WTC11 (cell line): ENCODE measurements around the gene CPXM2. TPM values are rescaled to one million over a fixed set of nuclear protein-coding genes. Genes with fewer than 3 reads are reported as not detected.

Experiments used
- ATAC-seq: fragments of 200-7000 bp; cut with Tn5 transposase; 2 replicates; pipeline ENCODE4 v1.10.0; 2021; ENCODE audit warnings: mild to moderate bottlenecking, moderate library complexity
- CTCF ChIA-PET: fragments of 300-600 bp; sonication (Branson Sonifier 250); formaldehyde crosslinking; loops from one replicate; lab custom pipeline; 2021; ENCODE audit warnings: antibody characterized with exemption; lab: Charles Lee
- POLR2A ChIA-PET: fragments of 350-600 bp; sonication (Branson Sonifier 250); formaldehyde crosslinking; loops from one replicate; lab custom pipeline; 2021; ENCODE audit warnings: antibody characterized with exemption; lab: Charles Lee
- DNase-seq: peaks from one replicate; pipeline ENCODE4 v3.0.0; 2021; ENCODE audit warnings: low spot score
- H3K27ac Mint-ChIP-seq: 2 replicates; pipeline ENCODE4 v1.8.0; 2021; ENCODE audit warnings: mixed read lengths
- H3K27me3 Mint-ChIP-seq: 2 replicates; pipeline ENCODE4 v1.8.0; 2021; ENCODE audit warnings: low read depth, mild to moderate bottlenecking, moderate library complexity, mixed read lengths
- H3K36me3 Mint-ChIP-seq: 2 replicates; pipeline ENCODE4 v1.8.0; 2021; ENCODE audit warnings: mixed read lengths
- H3K4me1 Mint-ChIP-seq: 2 replicates; pipeline ENCODE4 v1.8.0; 2022; ENCODE audit warnings: mixed read lengths
- H3K4me3 Mint-ChIP-seq: 2 replicates; pipeline ENCODE4 v1.8.0; 2021; ENCODE audit warnings: mild to moderate bottlenecking, moderate library complexity, mixed read lengths
- H3K9me3 Mint-ChIP-seq: 2 replicates; pipeline ENCODE4 v1.8.0; 2021; ENCODE audit warnings: mixed read lengths
- ATF3 ChIP-seq: sonication (generic); formaldehyde crosslinking; conservative IDR thresholded peaks from 2 replicates; pipeline ENCODE4 v1.8.1; 2022; ENCODE audit warnings: mild to moderate bottlenecking, missing genetic modification reagents
- CTCF ChIP-seq: fragments of 200-600 bp; IDR thresholded peaks from 2 replicates; pipeline ENCODE4 v1.8.0; 2022; ENCODE audit warnings: antibody characterized with exemption
- E2F1 ChIP-seq: sonication (generic); formaldehyde crosslinking; IDR thresholded peaks from 2 replicates; pipeline ENCODE4 v1.8.0; 2022; ENCODE audit warnings: mild to moderate bottlenecking, missing genetic modification reagents
- ELF4 ChIP-seq: sonication (generic); formaldehyde crosslinking; IDR thresholded peaks from 2 replicates; pipeline ENCODE4 v1.8.1; 2022; ENCODE audit warnings: low read depth, mild to moderate bottlenecking, moderate library complexity, missing genetic modification reagents
- ERG ChIP-seq: fragments of 250-450 bp; sonication (Bioruptor Pico); IDR thresholded peaks from 2 replicates; pipeline ENCODE4 v1.8.0; 2021; ENCODE audit warnings: mild to moderate bottlenecking
- ESRRA ChIP-seq: sonication (generic); formaldehyde crosslinking; IDR thresholded peaks from 2 replicates; pipeline ENCODE4 v1.8.1; 2022; ENCODE audit warnings: mild to moderate bottlenecking, missing genetic modification reagents, borderline replicate concordance
- GRHL2 ChIP-seq: fragments of 250-450 bp; sonication (Bioruptor Pico); IDR thresholded peaks from 2 replicates; pipeline ENCODE4 v1.8.0; 2022; ENCODE audit warnings: mild to moderate bottlenecking, moderate library complexity; ENCODE audit not compliant: insufficient replicate concordance, severe bottlenecking
- GTF2I ChIP-seq: fragments of 250-450 bp; sonication (Bioruptor Pico); conservative IDR thresholded peaks from 2 replicates; pipeline ENCODE4 v1.4.0; 2021; ENCODE audit warnings: mild to moderate bottlenecking
- JAZF1 ChIP-seq: fragments of 250-450 bp; sonication (Bioruptor Pico); IDR thresholded peaks from 2 replicates; pipeline ENCODE4 v1.9.0; 2021; ENCODE audit warnings: moderate library complexity, mild to moderate bottlenecking, inconsistent platforms
- NR1H2 ChIP-seq: sonication (generic); formaldehyde crosslinking; IDR thresholded peaks from 2 replicates; pipeline ENCODE4 v1.9.0; 2021; ENCODE audit warnings: mild to moderate bottlenecking, moderate library complexity, missing genetic modification reagents
- NR3C1 ChIP-seq: sonication (generic); formaldehyde crosslinking; conservative IDR thresholded peaks from 2 replicates; pipeline ENCODE4 v1.8.1; 2023; ENCODE audit warnings: low read depth, mild to moderate bottlenecking, missing genetic modification reagents
- PRRX2 ChIP-seq: fragments of 250-450 bp; sonication (Bioruptor Pico); IDR thresholded peaks from 2 replicates; pipeline ENCODE4 v1.8.0; 2021; ENCODE audit warnings: mild to moderate bottlenecking
- TCF7 ChIP-seq: sonication (generic); formaldehyde crosslinking; IDR thresholded peaks from 2 replicates; pipeline ENCODE4 v1.8.0; 2022; ENCODE audit warnings: mild to moderate bottlenecking, low read depth, missing genetic modification reagents, moderate library complexity
- ZMAT4 ChIP-seq: fragments of 250-450 bp; sonication (Bioruptor Pico); IDR thresholded peaks from 2 replicates; pipeline ENCODE4 v1.9.0; 2021; ENCODE audit warnings: mild to moderate bottlenecking
- ZNF138 ChIP-seq: sonication (generic); formaldehyde crosslinking; conservative IDR thresholded peaks from 2 replicates; pipeline ENCODE4 v1.8.1; 2022; ENCODE audit warnings: mild to moderate bottlenecking, moderate library complexity, missing genetic modification reagents
- ZNF219 ChIP-seq: sonication (generic); formaldehyde crosslinking; IDR thresholded peaks from 2 replicates; pipeline ENCODE4 v1.8.0; 2023; ENCODE audit warnings: missing genetic modification reagents, mild to moderate bottlenecking, borderline replicate concordance
- ZNF263 ChIP-seq: sonication (generic); formaldehyde crosslinking; IDR thresholded peaks from 2 replicates; pipeline ENCODE4 v1.8.1; 2022; ENCODE audit warnings: low read depth, mild to moderate bottlenecking, moderate library complexity, missing genetic modification reagents
- ZNF425 ChIP-seq: fragments of 250-450 bp; sonication (Bioruptor Pico); conservative IDR thresholded peaks from 2 replicates; pipeline ENCODE4 v1.9.0; 2021; ENCODE audit warnings: mild to moderate bottlenecking
- ZNF512 ChIP-seq: sonication (generic); formaldehyde crosslinking; IDR thresholded peaks from 2 replicates; pipeline ENCODE4 v1.8.1; 2022; ENCODE audit warnings: missing genetic modification reagents, borderline replicate concordance
- ZSCAN18 ChIP-seq: fragments of 250-450 bp; sonication (Bioruptor Pico); IDR thresholded peaks from 2 replicates; pipeline ENCODE4 v2.1.2; 2022; ENCODE audit warnings: mild to moderate bottlenecking, moderate library complexity
- total RNA-seq: library from RNA; stranded (reverse); gene quantifications from 3 replicates; pipeline ENCODE4 v1.2.3, GENCODE V29; 2021

CPXM2 gene
- total RNA-seq, 1 experiment from 2014 or later: 3.4 TPM

- ATAC-seq: peak; percentile 67
- DNase-seq: no peak
- ChIA-PET POLR2A (no interaction called here), CTCF (interaction anchor here (0.7 to 2.6 kb wide), 4 partner anchors 12 to 19 kb away, joined by 3 to 9 read pairs (median 5); no protein-coding TSS in a partner anchor)
- Mint-ChIP-seq H3K27me3 (peaks cover 10% of the 10 kb centered on the region), H3K27ac (no peak overlapping the region), H3K4me1 (peaks cover 8% of the 10 kb centered on the region), H3K36me3 (no peaks in the 10 kb centered on the region), H3K4me3 (no peak overlapping the region), H3K9me3 (no peaks in the 10 kb centered on the region)
- TF ChIP-seq NR1H2 (no peak), ZSCAN18 (CRISPR knock-in tag) (no peak), PRRX2 (no peak), NR3C1 (CRISPR knock-in tag) (no peak), GTF2I (no peak), ERG (no peak), ZMAT4 (CRISPR knock-in tag) (no peak), ZNF138 (CRISPR knock-in tag) (no peak), CTCF (no peak), JAZF1 (CRISPR knock-in tag) (no peak), GRHL2 (CRISPR knock-in tag) (no peak), ZNF425 (CRISPR knock-in tag) (no peak), TCF7 (no peak), ELF4 (no peak), ZNF512 (CRISPR knock-in tag) (no peak), ESRRA (no peak), ZNF219 (CRISPR knock-in tag) (no peak)
These were observed 186.8 kb downstream of the CPXM2 start for GRCh38 chr10:123704812-123705211.

- DNase-seq: no peak
- Mint-ChIP-seq H3K27ac (no peak overlapping the region), H3K27me3 (peaks cover 10% of the 10 kb centered on the region), H3K9me3 (no peaks in the 10 kb centered on the region), H3K36me3 (no peaks in the 10 kb centered on the region), H3K4me1 (peaks cover 8% of the 10 kb centered on the region), H3K4me3 (no peak overlapping the region)
- ChIA-PET POLR2A (no interaction called here), CTCF (interaction anchor here (0.7 to 2.6 kb wide), 7 partner anchors 12 to 193 kb away, joined by 3 to 9 read pairs (median 5); no protein-coding TSS in a partner anchor)
- no peak for ATAC-seq
- no peak for TF ChIP-seq ZNF263 (CRISPR knock-in tag)
- no peak for TF ChIP-seq ESRRA
- no peak for TF ChIP-seq ATF3 (CRISPR knock-in tag)
- TF ChIP-seq CTCF: no peak
- TF ChIP-seq E2F1: no peak
These were observed 187.5 kb downstream of the CPXM2 start for GRCh38 chr10:123704076-123704475.
